ENCODE results near the gene TMEM45A.

TMEM45A gene

GRCh38 chr3:100558233-100558632 lies 65.8 kb downstream of the TMEM45A start:
- TF ChIP-seq ZFP3 (CRISPR knock-in tag; IDR thresholded peaks at IDR 0.05) (no peak), GLIS3 (CRISPR knock-in tag; IDR thresholded peaks at IDR 0.05) (no peak), BACH2 (CRISPR knock-in tag; IDR thresholded peaks at IDR 0.05; ENCODE audit: borderline replicate concordance) (no peak), PPARA (CRISPR knock-in tag; IDR thresholded peaks at IDR 0.05; ENCODE audit: borderline replicate concordance) (no peak), ESRRG (CRISPR knock-in tag; IDR thresholded peaks at IDR 0.05) (no peak), POU6F1 (CRISPR knock-in tag; IDR thresholded peaks at IDR 0.05; ENCODE audit: borderline replicate concordance, low read depth) (no peak), PATZ1 (CRISPR knock-in tag; IDR thresholded peaks at IDR 0.05; ENCODE audit: borderline replicate concordance) (no peak), OSR1 (CRISPR knock-in tag; IDR thresholded peaks at IDR 0.05) (no peak), TCF4 (CRISPR knock-in tag; IDR thresholded peaks at IDR 0.05; ENCODE audit: borderline replicate concordance) (no peak), CREB5 (CRISPR knock-in tag; IDR thresholded peaks at IDR 0.05; ENCODE audit: low read depth) (no peak), TSHZ2 (CRISPR knock-in tag; IDR thresholded peaks at IDR 0.05) (no peak), ZNF70 (CRISPR knock-in tag; IDR thresholded peaks at IDR 0.05) (no peak), CSDC2 (CRISPR knock-in tag; IDR thresholded peaks at IDR 0.05) (no peak), ARNTL (CRISPR knock-in tag; IDR thresholded peaks at IDR 0.05; ENCODE audit: borderline replicate concordance, low read depth) (no peak), SNAI2 (CRISPR knock-in tag; IDR thresholded peaks at IDR 0.05) (no peak), RARB (CRISPR knock-in tag; IDR thresholded peaks at IDR 0.05) (no peak)
- ATAC-seq: no peak

GRCh38 chr3:100560426-100560825 lies 68.0 kb downstream of the TMEM45A start:
- no peak for TF ChIP-seq OSR1 (CRISPR knock-in tag; IDR thresholded peaks at IDR 0.05)
- no peak for TF ChIP-seq ARNTL (CRISPR knock-in tag; IDR thresholded peaks at IDR 0.05; ENCODE audit: borderline replicate concordance, low read depth)
- TF ChIP-seq ZFP30 (CRISPR knock-in tag; IDR thresholded peaks at IDR 0.05): no peak
- TF ChIP-seq CSDC2 (CRISPR knock-in tag; IDR thresholded peaks at IDR 0.05): no peak
- TF ChIP-seq PATZ1 (CRISPR knock-in tag; IDR thresholded peaks at IDR 0.05; ENCODE audit: borderline replicate concordance): no peak
- TF ChIP-seq TOX (CRISPR knock-in tag; IDR thresholded peaks at IDR 0.05; ENCODE audit: borderline replicate concordance): no peak
- no peak for TF ChIP-seq CREB5 (CRISPR knock-in tag; IDR thresholded peaks at IDR 0.05; ENCODE audit: low read depth)
- no peak for TF ChIP-seq ZNF565 (CRISPR knock-in tag; conservative IDR thresholded peaks at IDR 0.05; ENCODE audit: low read depth)
- TF ChIP-seq ISL1 (CRISPR knock-in tag; IDR thresholded peaks at IDR 0.05): no peak
- TF ChIP-seq ZNF70 (CRISPR knock-in tag; IDR thresholded peaks at IDR 0.05): no peak
- no peak for TF ChIP-seq TCF4 (CRISPR knock-in tag; IDR thresholded peaks at IDR 0.05; ENCODE audit: borderline replicate concordance)
- no peak for TF ChIP-seq RARB (CRISPR knock-in tag; IDR thresholded peaks at IDR 0.05)
- TF ChIP-seq ZFP3 (CRISPR knock-in tag; IDR thresholded peaks at IDR 0.05): no peak
- no peak for TF ChIP-seq BACH2 (CRISPR knock-in tag; IDR thresholded peaks at IDR 0.05; ENCODE audit: borderline replicate concordance)
- TF ChIP-seq SNAI2 (CRISPR knock-in tag; IDR thresholded peaks at IDR 0.05): no peak
- no peak for TF ChIP-seq ESRRG (CRISPR knock-in tag; IDR thresholded peaks at IDR 0.05)
- no peak for TF ChIP-seq GLIS3 (CRISPR knock-in tag; IDR thresholded peaks at IDR 0.05)
- ATAC-seq: no peak

Measured in SK-N-SH treated with all-trans-retinoic acid at 6 μM for 48 hours (cell line).